Calu3 (cell line): ENCODE data around the gene SPON1. TPM values are rescaled to one million over a fixed set of nuclear protein-coding genes. Genes with fewer than 3 reads are reported as not detected.

ENCODE experiments used
- BruUV-seq: library from RNA; stranded (reverse); fragments of 400-500 nt; replicated peaks from 2 replicates; lab custom pipeline; 2021; lab: Mats Ljungman, UMichigan
- CTCF ChIA-PET: fragments of 300-600 bp; sonication (Branson Sonifier 250); formaldehyde crosslinking; loops from one replicate; lab custom pipeline; 2022; ENCODE audit warnings: antibody characterized with exemption; lab: Charles Lee
- DNase-seq: peaks from one replicate; pipeline ENCODE4 v3.0.0; 2022
- H3K27ac Mint-ChIP-seq: one replicate; pipeline ENCODE4 v1.8.0; 2022; ENCODE audit warnings: mixed read lengths; ENCODE audit not compliant: unreplicated experiment
- H3K27me3 Mint-ChIP-seq: one replicate; pipeline ENCODE4 v1.8.0; 2022; ENCODE audit warnings: mixed read lengths; ENCODE audit not compliant: unreplicated experiment
- H3K36me3 Mint-ChIP-seq: one replicate; pipeline ENCODE4 v1.8.0; 2022; ENCODE audit warnings: mild to moderate bottlenecking, moderate library complexity, mixed read lengths; ENCODE audit not compliant: insufficient read depth, unreplicated experiment
- H3K4me1 Mint-ChIP-seq: one replicate; pipeline ENCODE4 v1.8.0; 2022; ENCODE audit warnings: mild to moderate bottlenecking, low read depth, mixed read lengths; ENCODE audit not compliant: unreplicated experiment
- H3K4me3 Mint-ChIP-seq: one replicate; pipeline ENCODE4 v1.8.0; 2022; ENCODE audit warnings: mild to moderate bottlenecking, low read depth, moderate library complexity, mixed read lengths; ENCODE audit not compliant: unreplicated experiment
- H3K9me3 Mint-ChIP-seq: one replicate; pipeline ENCODE4 v1.8.0; 2022; ENCODE audit warnings: low read depth, mixed read lengths; ENCODE audit not compliant: unreplicated experiment
- intact Hi-C: fragments of 100-400 bp; cut with micrococcal nuclease; formaldehyde crosslinking; loops from one replicate; pipeline ENCODE4 v1.10.0; 2022; ENCODE audit not compliant: unreplicated experiment
- total RNA-seq: library from RNA; stranded (reverse); gene quantifications from 2 replicates; pipeline ENCODE4 v1.2.3, GENCODE V29; 2022
- TF ChIP-seq, protein P1 (sequence below): fragments of 200-600 bp; IDR thresholded peaks from one replicate; pipeline ENCODE4 v1.8.0; 2022; ENCODE audit warnings: antibody characterized with exemption; ENCODE audit not compliant: unreplicated experiment

The SPON1 gene
- total RNA-seq, 1 experiment from 2014 or later = not detected

DNA sequence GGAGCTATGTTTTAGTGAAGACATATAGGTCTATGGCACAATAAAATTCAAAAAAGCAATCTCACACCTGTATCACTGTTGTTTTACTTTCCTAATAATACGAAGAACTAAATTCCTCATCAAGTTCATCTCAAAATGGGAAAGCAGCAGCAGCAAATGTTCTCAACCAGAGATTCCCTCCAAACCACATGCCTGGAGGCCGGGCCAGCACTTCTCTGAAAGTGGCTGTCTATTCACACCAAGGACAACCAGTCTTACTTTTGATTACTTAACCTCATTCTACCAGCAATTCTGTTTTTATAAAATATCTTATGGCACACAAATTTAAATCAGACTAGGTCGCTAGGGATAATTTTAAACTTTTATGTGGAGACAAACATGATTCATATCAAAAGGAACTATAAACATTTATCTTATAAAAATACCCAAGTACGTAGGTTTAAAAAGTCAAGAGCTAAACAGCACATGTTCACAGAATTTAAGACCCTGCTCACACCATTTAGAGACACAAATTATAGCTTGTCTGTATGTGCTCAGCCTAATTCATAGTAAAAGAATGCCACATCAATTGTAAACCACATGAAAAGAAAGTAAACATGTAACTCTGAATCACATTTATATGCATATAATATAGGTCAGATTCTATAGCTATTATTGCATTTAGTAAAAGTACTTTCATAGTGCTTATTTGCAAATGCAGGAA is 350.4 kb downstream of the SPON1 start:
- intact Hi-C loops = no loop called here
- no TSS peak for BruUV-seq
- no peak overlapping the region for H3K27ac Mint-ChIP-seq
- DNase-seq = no peak
- TF ChIP-seq, protein P1, sequence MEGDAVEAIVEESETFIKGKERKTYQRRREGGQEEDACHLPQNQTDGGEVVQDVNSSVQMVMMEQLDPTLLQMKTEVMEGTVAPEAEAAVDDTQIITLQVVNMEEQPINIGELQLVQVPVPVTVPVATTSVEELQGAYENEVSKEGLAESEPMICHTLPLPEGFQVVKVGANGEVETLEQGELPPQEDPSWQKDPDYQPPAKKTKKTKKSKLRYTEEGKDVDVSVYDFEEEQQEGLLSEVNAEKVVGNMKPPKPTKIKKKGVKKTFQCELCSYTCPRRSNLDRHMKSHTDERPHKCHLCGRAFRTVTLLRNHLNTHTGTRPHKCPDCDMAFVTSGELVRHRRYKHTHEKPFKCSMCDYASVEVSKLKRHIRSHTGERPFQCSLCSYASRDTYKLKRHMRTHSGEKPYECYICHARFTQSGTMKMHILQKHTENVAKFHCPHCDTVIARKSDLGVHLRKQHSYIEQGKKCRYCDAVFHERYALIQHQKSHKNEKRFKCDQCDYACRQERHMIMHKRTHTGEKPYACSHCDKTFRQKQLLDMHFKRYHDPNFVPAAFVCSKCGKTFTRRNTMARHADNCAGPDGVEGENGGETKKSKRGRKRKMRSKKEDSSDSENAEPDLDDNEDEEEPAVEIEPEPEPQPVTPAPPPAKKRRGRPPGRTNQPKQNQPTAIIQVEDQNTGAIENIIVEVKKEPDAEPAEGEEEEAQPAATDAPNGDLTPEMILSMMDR = no peak
- no peak overlapping the region for H3K4me3 Mint-ChIP-seq
- peaks cover 8% of the 10 kb centered on the region for H3K4me1 Mint-ChIP-seq
- H3K9me3 Mint-ChIP-seq = no peaks in the 10 kb centered on the region
- CTCF ChIA-PET = interaction anchor here (0.6 kb wide), 1 partner anchor 163 kb away, joined by 7 read pairs; no protein-coding TSS in a partner anchor
- no peaks in the 10 kb centered on the region for H3K36me3 Mint-ChIP-seq
- no peaks in the 10 kb centered on the region for H3K27me3 Mint-ChIP-seq

DNA sequence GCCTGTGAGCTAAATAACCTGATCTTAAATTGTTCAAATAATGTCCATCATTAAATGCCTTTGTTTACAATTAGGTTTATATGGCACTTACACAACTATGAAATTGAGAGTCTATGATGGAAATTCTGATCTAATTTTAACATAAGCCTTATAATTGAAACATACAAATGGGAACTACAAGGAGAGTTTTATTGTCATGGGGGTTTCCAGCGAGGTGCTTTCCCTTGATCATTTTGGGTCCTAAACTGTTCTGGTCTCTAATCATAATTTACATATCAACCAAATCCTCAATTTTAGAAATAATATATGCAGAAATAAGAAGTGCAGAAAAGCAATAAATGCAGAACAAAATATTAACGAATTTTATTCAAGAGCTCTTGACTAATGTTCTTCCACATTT is 351.6 kb downstream of the SPON1 start:
- no peak for DNase-seq
- Mint-ChIP-seq H3K9me3 (no peaks in the 10 kb centered on the region), H3K36me3 (no peaks in the 10 kb centered on the region), H3K27me3 (no peaks in the 10 kb centered on the region), H3K4me1 (peaks cover 8% of the 10 kb centered on the region), H3K4me3 (no peak overlapping the region), H3K27ac (no peak overlapping the region)
- intact Hi-C loops = no loop called here
- TF ChIP-seq, protein P1 = no peak
- BruUV-seq = no TSS peak
- CTCF ChIA-PET = no interaction called here

DNA sequence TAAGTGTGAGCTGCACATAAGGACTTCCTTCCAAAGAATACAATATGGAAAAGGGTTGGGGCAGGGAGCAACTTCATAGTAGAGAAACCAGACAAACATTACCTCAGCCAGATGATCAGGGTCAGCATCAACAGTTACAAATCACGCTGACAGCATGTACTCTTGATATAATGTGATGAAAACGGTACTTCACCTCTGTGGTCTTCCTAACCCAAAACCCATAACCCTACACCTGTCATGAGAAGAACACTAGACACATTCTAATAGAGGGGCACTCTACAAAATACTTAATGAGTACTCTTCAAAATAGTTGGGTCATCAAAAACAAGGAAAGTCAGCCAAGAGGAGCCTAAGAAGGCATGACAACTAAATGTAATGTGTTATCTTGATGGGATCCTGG is 352.6 kb downstream of the SPON1 start:
- BruUV-seq = no TSS peak
- peaks cover 8% of the 10 kb centered on the region for H3K4me1 Mint-ChIP-seq
- H3K9me3 Mint-ChIP-seq = no peaks in the 10 kb centered on the region
- CTCF ChIA-PET = interaction anchor here (0.9 kb wide), 1 partner anchor 14 kb away, joined by 3 read pairs; no protein-coding TSS in a partner anchor
- no peak for DNase-seq
- intact Hi-C loops = no loop called here
- no peaks in the 10 kb centered on the region for H3K27me3 Mint-ChIP-seq
- H3K27ac Mint-ChIP-seq = no peak overlapping the region
- H3K4me3 Mint-ChIP-seq = no peak overlapping the region
- no peaks in the 10 kb centered on the region for H3K36me3 Mint-ChIP-seq
- TF ChIP-seq, protein P1 = no peak
